ENCODE results near the gene NRARP.

GRCh38 chr9:137350696-137351584 lies 48.9 kb upstream of the NRARP start:
- TF ChIP-seq ZSCAN29 (CRISPR knock-in tag; conservative IDR thresholded peaks at IDR 0.05) (no peak), DZIP1 (CRISPR knock-in tag; IDR thresholded peaks at IDR 0.05) (no peak), POLR2AphosphoS5 (IDR thresholded peaks at IDR 0.05; ENCODE audit: low read depth, low read length) (no peak), MAFK (conservative IDR thresholded peaks at IDR 0.05 in 1 of 2, IDR thresholded peaks at IDR 0.05 in 1 of 2; ENCODE audit: low read length in 2 of 2) (no peak), CEBPZ (IDR thresholded peaks at IDR 0.05; ENCODE audit: low read length) (no peak), NBN (conservative IDR thresholded peaks at IDR 0.05) (no peak)
- TF ChIP-seq, protein P1, sequence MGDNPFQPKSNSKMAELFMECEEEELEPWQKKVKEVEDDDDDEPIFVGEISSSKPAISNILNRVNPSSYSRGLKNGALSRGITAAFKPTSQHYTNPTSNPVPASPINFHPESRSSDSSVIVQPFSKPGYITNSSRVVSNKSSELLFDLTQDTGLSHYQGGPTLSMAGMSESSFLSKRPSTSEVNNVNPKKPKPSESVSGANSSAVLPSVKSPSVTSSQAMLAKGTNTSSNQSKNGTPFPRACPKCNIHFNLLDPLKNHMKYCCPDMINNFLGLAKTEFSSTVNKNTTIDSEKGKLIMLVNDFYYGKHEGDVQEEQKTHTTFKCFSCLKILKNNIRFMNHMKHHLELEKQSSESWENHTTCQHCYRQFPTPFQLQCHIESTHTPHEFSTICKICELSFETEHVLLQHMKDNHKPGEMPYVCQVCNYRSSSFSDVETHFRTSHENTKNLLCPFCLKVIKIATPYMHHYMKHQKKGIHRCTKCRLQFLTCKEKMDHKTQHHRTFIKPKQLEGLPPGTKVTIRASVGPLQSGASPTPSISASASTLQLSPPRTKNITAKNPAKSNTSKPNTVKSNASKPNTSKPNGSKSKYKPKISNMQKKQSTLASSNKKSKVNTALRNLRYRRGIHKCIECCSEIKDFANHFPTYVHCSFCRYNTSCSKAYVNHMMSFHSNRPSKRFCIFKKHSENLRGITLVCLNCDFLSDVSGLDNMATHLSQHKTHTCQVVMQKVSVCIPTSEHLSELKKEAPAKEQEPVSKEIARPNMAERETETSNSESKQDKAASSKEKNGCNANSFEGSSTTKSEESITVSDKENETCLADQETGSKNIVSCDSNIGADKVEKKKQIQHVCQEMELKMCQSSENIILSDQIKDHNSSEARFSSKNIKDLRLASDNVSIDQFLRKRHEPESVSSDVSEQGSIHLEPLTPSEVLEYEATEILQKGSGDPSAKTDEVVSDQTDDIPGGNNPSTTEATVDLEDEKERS (CRISPR knock-in tag; IDR thresholded peaks at IDR 0.05), result no peak
